HL-60 (cell line): Measurements from ENCODE around the gene TBATA.

Experiments
- DNase-seq, 2 experiments: peaks; one replicate each; pipeline ENCODE4 v3.0.0-alpha.2; 2010 to 2020; ENCODE audit warnings: low read depth in 1 of 2, low spot score in 1 of 2
- H3K27ac ChIP-seq: fragments of 250-450 bp; sonication (Bioruptor Pico); replicated peaks from 2 replicates; pipeline ENCODE4 v1.5.1; 2020; ENCODE audit warnings: mild to moderate bottlenecking, moderate library complexity
- H3K27me3 ChIP-seq: fragments of 250-450 bp; sonication (Bioruptor Pico); 2 replicates; pipeline ENCODE4 v1.5.1; 2021; ENCODE audit warnings: mild to moderate bottlenecking, moderate library complexity; ENCODE audit not compliant: insufficient read depth, poor library complexity, severe bottlenecking
- H3K4me3 ChIP-seq: replicated peaks from 2 replicates; pipeline ENCODE4 v1.5.1; 2011; ENCODE audit warnings: mild to moderate bottlenecking, control low read depth, low read length; ENCODE audit not compliant: insufficient read depth
- CTCF ChIP-seq: IDR thresholded peaks from one replicate; pipeline ENCODE4 v1.5.1; 2011; ENCODE audit warnings: low read length, control low read depth, inconsistent platforms; ENCODE audit not compliant: insufficient read depth
- GABPA ChIP-seq: IDR thresholded peaks from 2 replicates; pipeline ENCODE4 v1.6.1; 2012; ENCODE audit warnings: low read depth
- POLR2AphosphoS5 ChIP-seq: IDR thresholded peaks from 2 replicates; pipeline ENCODE4 v1.6.1; 2012; ENCODE audit warnings: low read depth
- REST ChIP-seq: IDR thresholded peaks from 2 replicates; pipeline ENCODE4 v1.6.1; 2012; ENCODE audit warnings: low read depth; ENCODE audit not compliant: insufficient replicate concordance
- SPI1 ChIP-seq: IDR thresholded peaks from 2 replicates; pipeline ENCODE4 v1.6.1; 2012; ENCODE audit warnings: low read depth, mild to moderate bottlenecking, borderline replicate concordance

Gene TBATA

GRCh38 chr10:70779511-70780369 lies 5.4 kb downstream of the TBATA start:
- no peaks in the 10 kb centered on the region for H3K27me3 ChIP-seq
- no peak for TF ChIP-seq SPI1
- TF ChIP-seq POLR2AphosphoS5 = no peak
- TF ChIP-seq REST = no peak
- no peak for TF ChIP-seq CTCF
- no peak for TF ChIP-seq GABPA
- no peak overlapping the region for H3K4me3 ChIP-seq
- no peak overlapping the region for H3K27ac ChIP-seq
- peak in 1 of 2 experiments; percentile 66 for DNase-seq

- no peak for DNase-seq
- Histone ChIP-seq H3K4me3 (no peak overlapping the region), H3K27ac (no peak overlapping the region), H3K27me3 (no peaks in the 10 kb centered on the region)
- no peak for TF ChIP-seq CTCF
These were observed 6.1 kb downstream of the TBATA start for GRCh38 chr10:70779088-70779487.

GRCh38 chr10:70778267-70778924 lies 6.8 kb downstream of the TBATA start:
- no peak for DNase-seq
- TF ChIP-seq POLR2AphosphoS5 = no peak
- no peak for TF ChIP-seq CTCF
- TF ChIP-seq REST = no peak
- TF ChIP-seq SPI1 = no peak
- no peak for TF ChIP-seq GABPA
- H3K27ac ChIP-seq = no peak overlapping the region
- no peaks in the 10 kb centered on the region for H3K27me3 ChIP-seq
- H3K4me3 ChIP-seq = no peak overlapping the region
